Measurements from ENCODE around the gene SAP30BP.

- TF ChIP-seq, protein P1, sequence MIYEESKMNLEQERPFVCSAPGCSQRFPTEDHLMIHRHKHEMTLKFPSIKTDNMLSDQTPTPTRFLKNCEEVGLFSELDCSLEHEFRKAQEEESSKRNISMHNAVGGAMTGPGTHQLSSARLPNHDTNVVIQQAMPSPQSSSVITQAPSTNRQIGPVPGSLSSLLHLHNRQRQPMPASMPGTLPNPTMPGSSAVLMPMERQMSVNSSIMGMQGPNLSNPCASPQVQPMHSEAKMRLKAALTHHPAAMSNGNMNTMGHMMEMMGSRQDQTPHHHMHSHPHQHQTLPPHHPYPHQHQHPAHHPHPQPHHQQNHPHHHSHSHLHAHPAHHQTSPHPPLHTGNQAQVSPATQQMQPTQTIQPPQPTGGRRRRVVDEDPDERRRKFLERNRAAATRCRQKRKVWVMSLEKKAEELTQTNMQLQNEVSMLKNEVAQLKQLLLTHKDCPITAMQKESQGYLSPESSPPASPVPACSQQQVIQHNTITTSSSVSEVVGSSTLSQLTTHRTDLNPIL (CRISPR knock-in tag; IDR thresholded peaks at IDR 0.05; ENCODE audit: low read depth) = no peak
- TF ChIP-seq, protein P2, sequence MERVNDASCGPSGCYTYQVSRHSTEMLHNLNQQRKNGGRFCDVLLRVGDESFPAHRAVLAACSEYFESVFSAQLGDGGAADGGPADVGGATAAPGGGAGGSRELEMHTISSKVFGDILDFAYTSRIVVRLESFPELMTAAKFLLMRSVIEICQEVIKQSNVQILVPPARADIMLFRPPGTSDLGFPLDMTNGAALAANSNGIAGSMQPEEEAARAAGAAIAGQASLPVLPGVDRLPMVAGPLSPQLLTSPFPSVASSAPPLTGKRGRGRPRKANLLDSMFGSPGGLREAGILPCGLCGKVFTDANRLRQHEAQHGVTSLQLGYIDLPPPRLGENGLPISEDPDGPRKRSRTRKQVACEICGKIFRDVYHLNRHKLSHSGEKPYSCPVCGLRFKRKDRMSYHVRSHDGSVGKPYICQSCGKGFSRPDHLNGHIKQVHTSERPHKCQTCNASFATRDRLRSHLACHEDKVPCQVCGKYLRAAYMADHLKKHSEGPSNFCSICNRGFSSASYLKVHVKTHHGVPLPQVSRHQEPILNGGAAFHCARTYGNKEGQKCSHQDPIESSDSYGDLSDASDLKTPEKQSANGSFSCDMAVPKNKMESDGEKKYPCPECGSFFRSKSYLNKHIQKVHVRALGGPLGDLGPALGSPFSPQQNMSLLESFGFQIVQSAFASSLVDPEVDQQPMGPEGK (CRISPR knock-in tag; IDR thresholded peaks at IDR 0.05; ENCODE audit: borderline replicate concordance) = no peak
- TF ChIP-seq ZNF70 (CRISPR knock-in tag; IDR thresholded peaks at IDR 0.05) = no peak
Observed at GRCh38 chr17:75641343-75641742, 25.8 kb upstream of the SAP30BP start.
